HG03442 (cell line): ENCODE data around the gene DAO.

Experiments used
- ATAC-seq: cut with Tn5 transposase; IDR thresholded peaks from one replicate; pipeline ENCODE4 v1.9.1; 2021; ENCODE audit warnings: mild to moderate bottlenecking, moderate library complexity; ENCODE audit not compliant: unreplicated experiment

Gene DAO

GRCh38 chr12:108918206-108918605 is 38.3 kb downstream of the DAO start:
- no peak for ATAC-seq

GRCh38 chr12:108918960-108919642 is 39.2 kb downstream of the DAO start:
- no peak for ATAC-seq

GRCh38 chr12:108921946-108922345 is 42.1 kb downstream of the DAO start:
- ATAC-seq = no peak

- no peak for ATAC-seq
Measured at GRCh38 chr12:108922918-108923317, 43.0 kb downstream of the DAO start.

GRCh38 chr12:108928695-108929094 is 48.8 kb downstream of the DAO start:
- no peak for ATAC-seq

GRCh38 chr12:108930155-108930554 is 50.3 kb downstream of the DAO start:
- ATAC-seq = peak; percentile 42

GRCh38 chr12:108930756-108931155 is 50.9 kb downstream of the DAO start:
- no peak for ATAC-seq

GRCh38 chr12:108933949-108934348 is 54.1 kb downstream of the DAO start:
- no peak for ATAC-seq

GRCh38 chr12:108935159-108935763 is 55.4 kb downstream of the DAO start:
- ATAC-seq = no peak

GRCh38 chr12:108938247-108938924 is 58.5 kb downstream of the DAO start:
- no peak for ATAC-seq

GRCh38 chr12:108939594-108939993 is 59.7 kb downstream of the DAO start:
- ATAC-seq = no peak

- no peak for ATAC-seq
Measured at GRCh38 chr12:108940138-108940537, 60.2 kb downstream of the DAO start.

- ATAC-seq = no peak
Measured at GRCh38 chr12:108947097-108947496, 67.2 kb downstream of the DAO start.

- ATAC-seq = no peak
Measured at GRCh38 chr12:108948367-108948766, 68.5 kb downstream of the DAO start.

GRCh38 chr12:108949976-108950375 is 70.1 kb downstream of the DAO start:
- no peak for ATAC-seq
